WTC11 (cell line): ENCODE results near the gene PSMD6. TPM values are rescaled to one million over a fixed set of nuclear protein-coding genes. Genes with fewer than 3 reads are reported as not detected.

ENCODE experiments used
- ATAC-seq: fragments of 200-7000 bp; cut with Tn5 transposase; 2 replicates; pipeline ENCODE4 v1.10.0; 2021; ENCODE audit warnings: mild to moderate bottlenecking, moderate library complexity
- CTCF ChIA-PET: fragments of 300-600 bp; sonication (Branson Sonifier 250); formaldehyde crosslinking; loops from one replicate; lab custom pipeline; 2021; ENCODE audit warnings: antibody characterized with exemption; lab: Charles Lee
- POLR2A ChIA-PET: fragments of 350-600 bp; sonication (Branson Sonifier 250); formaldehyde crosslinking; loops from one replicate; lab custom pipeline; 2021; ENCODE audit warnings: antibody characterized with exemption; lab: Charles Lee
- DNase-seq: peaks from one replicate; pipeline ENCODE4 v3.0.0; 2021; ENCODE audit warnings: low spot score
- H3K27ac Mint-ChIP-seq: 2 replicates; pipeline ENCODE4 v1.8.0; 2021; ENCODE audit warnings: mixed read lengths
- H3K27me3 Mint-ChIP-seq: 2 replicates; pipeline ENCODE4 v1.8.0; 2021; ENCODE audit warnings: low read depth, mild to moderate bottlenecking, moderate library complexity, mixed read lengths
- H3K36me3 Mint-ChIP-seq: 2 replicates; pipeline ENCODE4 v1.8.0; 2021; ENCODE audit warnings: mixed read lengths
- H3K4me1 Mint-ChIP-seq: 2 replicates; pipeline ENCODE4 v1.8.0; 2022; ENCODE audit warnings: mixed read lengths
- H3K4me3 Mint-ChIP-seq: 2 replicates; pipeline ENCODE4 v1.8.0; 2021; ENCODE audit warnings: mild to moderate bottlenecking, moderate library complexity, mixed read lengths
- H3K9me3 Mint-ChIP-seq: 2 replicates; pipeline ENCODE4 v1.8.0; 2021; ENCODE audit warnings: mixed read lengths
- ATF6 ChIP-seq: sonication (generic); formaldehyde crosslinking; IDR thresholded peaks from 2 replicates; pipeline ENCODE4 v1.8.1; 2023; ENCODE audit warnings: mild to moderate bottlenecking, missing genetic modification reagents
- CREB1 ChIP-seq: sonication (generic); formaldehyde crosslinking; IDR thresholded peaks from 2 replicates; pipeline ENCODE4 v1.8.0; 2023; ENCODE audit warnings: mild to moderate bottlenecking, missing genetic modification reagents
- FOXJ3 ChIP-seq: sonication (generic); formaldehyde crosslinking; IDR thresholded peaks from 2 replicates; pipeline ENCODE4 v1.9.0; 2021; ENCODE audit warnings: missing genetic modification reagents, mild to moderate bottlenecking, borderline replicate concordance
- GABPB1 ChIP-seq: sonication (generic); formaldehyde crosslinking; IDR thresholded peaks from 2 replicates; pipeline ENCODE4 v1.8.1; 2023; ENCODE audit warnings: mild to moderate bottlenecking, missing genetic modification reagents
- IRF2 ChIP-seq: sonication (generic); formaldehyde crosslinking; IDR thresholded peaks from 2 replicates; pipeline ENCODE4 v1.8.0; 2022; ENCODE audit warnings: low read depth, missing genetic modification reagents, borderline replicate concordance
- JUN ChIP-seq: sonication (generic); formaldehyde crosslinking; IDR thresholded peaks from 2 replicates; pipeline ENCODE4 v1.8.0; 2023; ENCODE audit warnings: mild to moderate bottlenecking, missing genetic modification reagents
- KAT7 ChIP-seq: sonication (generic); formaldehyde crosslinking; IDR thresholded peaks from 2 replicates; pipeline ENCODE4 v1.8.1; 2023; ENCODE audit warnings: missing genetic modification reagents, mild to moderate bottlenecking, borderline replicate concordance
- MYBL2 ChIP-seq: sonication (generic); formaldehyde crosslinking; IDR thresholded peaks from 2 replicates; pipeline ENCODE4 v1.8.1; 2023; ENCODE audit warnings: mild to moderate bottlenecking, moderate library complexity, missing genetic modification reagents
- NFATC4 ChIP-seq: fragments of 250-450 bp; sonication (Bioruptor Pico); IDR thresholded peaks from 2 replicates; pipeline ENCODE4 v1.9.0; 2021; ENCODE audit warnings: mild to moderate bottlenecking
- PRDM15 ChIP-seq: sonication (generic); formaldehyde crosslinking; IDR thresholded peaks from 2 replicates; pipeline ENCODE4 v1.8.0; 2022; ENCODE audit warnings: missing genetic modification reagents
- PREB ChIP-seq: sonication (generic); formaldehyde crosslinking; IDR thresholded peaks from 2 replicates; pipeline ENCODE4 v1.8.1; 2022; ENCODE audit warnings: mild to moderate bottlenecking, missing genetic modification reagents, moderate library complexity, borderline replicate concordance
- RORB ChIP-seq: fragments of 250-450 bp; sonication (Bioruptor Pico); IDR thresholded peaks from 2 replicates; pipeline ENCODE4 v1.9.0; 2021; ENCODE audit warnings: mild to moderate bottlenecking
- TEAD1 ChIP-seq: sonication (generic); formaldehyde crosslinking; IDR thresholded peaks from 2 replicates; pipeline ENCODE4 v1.8.0; 2022; ENCODE audit warnings: mild to moderate bottlenecking, missing genetic modification reagents
- USF2 ChIP-seq: sonication (generic); formaldehyde crosslinking; IDR thresholded peaks from 2 replicates; pipeline ENCODE4 v1.8.1; 2023; ENCODE audit warnings: mild to moderate bottlenecking, missing genetic modification reagents, moderate library complexity
- ZNF121 ChIP-seq: sonication (generic); formaldehyde crosslinking; IDR thresholded peaks from 2 replicates; pipeline ENCODE4 v1.8.0; 2023; ENCODE audit warnings: missing genetic modification reagents
- ZNF232 ChIP-seq: sonication (generic); formaldehyde crosslinking; IDR thresholded peaks from 2 replicates; pipeline ENCODE4 v1.8.0; 2022; ENCODE audit warnings: mild to moderate bottlenecking, missing genetic modification reagents
- total RNA-seq: library from RNA; stranded (reverse); gene quantifications from 3 replicates; pipeline ENCODE4 v1.2.3, GENCODE V29; 2021
- TF ChIP-seq, protein P1 (sequence below): fragments of 250-450 bp; sonication (Bioruptor Pico); IDR thresholded peaks from 2 replicates; pipeline ENCODE4 v1.9.0; 2021; ENCODE audit warnings: moderate library complexity, mild to moderate bottlenecking, inconsistent platforms, borderline replicate concordance
- TF ChIP-seq, protein P2 (sequence below): sonication (generic); formaldehyde crosslinking; conservative IDR thresholded peaks from 2 replicates; pipeline ENCODE4 v1.8.1; 2023; ENCODE audit warnings: mild to moderate bottlenecking, low read depth, missing genetic modification reagents, moderate library complexity

The PSMD6 gene
- total RNA-seq, 1 experiment from 2014 or later = 105 TPM

DNA sequence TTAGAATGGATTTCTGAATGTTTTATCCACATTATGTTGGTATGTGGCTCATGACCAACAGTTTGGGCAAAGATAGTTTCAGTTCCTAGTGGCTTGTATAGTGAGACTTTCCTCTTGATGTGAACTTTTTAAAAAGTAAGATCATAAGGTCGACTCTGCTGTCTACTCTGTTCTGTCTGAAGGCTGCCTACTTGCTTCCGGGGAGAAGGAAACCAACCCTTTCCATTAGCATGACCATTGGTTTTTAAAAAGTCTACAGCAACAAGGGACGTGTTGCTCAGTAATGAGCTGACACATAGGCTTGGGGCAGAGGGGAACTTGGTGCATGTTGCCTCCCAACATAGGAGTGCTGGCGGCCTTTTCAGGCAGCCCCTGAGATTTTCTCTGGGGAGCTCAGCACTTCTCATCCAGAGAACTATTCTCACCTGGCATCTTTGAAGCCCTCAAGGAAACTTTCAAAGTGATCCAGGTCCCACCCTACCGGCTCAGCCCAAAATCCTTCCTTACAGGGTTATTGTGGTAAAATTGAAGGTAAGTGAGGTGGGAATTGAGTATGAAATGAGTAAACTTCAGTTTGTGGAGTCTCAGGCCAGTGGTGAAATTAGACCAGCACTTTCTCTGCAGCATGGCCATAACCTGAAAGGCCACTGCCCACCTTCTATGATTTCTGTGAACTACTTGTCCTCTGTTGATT is 30.6 kb downstream of the PSMD6 start:
- Mint-ChIP-seq H3K4me3 (no peak overlapping the region), H3K4me1 (peaks cover 15% of the 10 kb centered on the region), H3K27me3 (no peaks in the 10 kb centered on the region), H3K9me3 (no peaks in the 10 kb centered on the region), H3K27ac (peak overlapping the region; percentile 4; the same call in 1 of the 2 replicates), H3K36me3 (peaks cover 57% of the 10 kb centered on the region)
- TF ChIP-seq USF2 = no peak
- no peak for TF ChIP-seq TEAD1 (CRISPR knock-in tag)
- no peak for TF ChIP-seq MYBL2
- no peak for TF ChIP-seq ZNF232 (CRISPR knock-in tag)
- no peak for TF ChIP-seq PREB
- TF ChIP-seq ZNF121 (CRISPR knock-in tag) = no peak
- TF ChIP-seq KAT7 (CRISPR knock-in tag) = no peak
- POLR2A ChIA-PET = no interaction called here
- CTCF ChIA-PET = interaction anchor here (0.9 to 6.0 kb wide), 12 partner anchors 10 to 174 kb away, joined by 3 to 36 read pairs (median 4); partner anchors contain the start of gene C3orf49
- ATAC-seq (no peak), DNase-seq (no peak)

- H3K27me3 Mint-ChIP-seq = no peaks in the 10 kb centered on the region
- no peak for TF ChIP-seq JUN (CRISPR knock-in tag)
- TF ChIP-seq, protein P1, sequence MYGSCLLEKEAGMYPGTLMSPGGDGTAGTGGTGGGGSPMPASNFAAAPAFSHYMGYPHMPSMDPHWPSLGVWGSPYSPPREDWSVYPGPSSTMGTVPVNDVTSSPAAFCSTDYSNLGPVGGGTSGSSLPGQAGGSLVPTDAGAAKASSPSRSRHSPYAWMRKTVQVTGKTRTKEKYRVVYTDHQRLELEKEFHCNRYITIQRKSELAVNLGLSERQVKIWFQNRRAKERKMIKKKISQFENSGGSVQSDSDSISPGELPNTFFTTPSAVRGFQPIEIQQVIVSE (CRISPR knock-in tag) = no peak
- TF ChIP-seq FOXJ3 (CRISPR knock-in tag) = no peak
- TF ChIP-seq ZNF121 (CRISPR knock-in tag) = no peak
- no peak for TF ChIP-seq NFATC4 (CRISPR knock-in tag)
- TF ChIP-seq KAT7 (CRISPR knock-in tag) = no peak
- no peak for TF ChIP-seq PRDM15
- TF ChIP-seq, protein P2, sequence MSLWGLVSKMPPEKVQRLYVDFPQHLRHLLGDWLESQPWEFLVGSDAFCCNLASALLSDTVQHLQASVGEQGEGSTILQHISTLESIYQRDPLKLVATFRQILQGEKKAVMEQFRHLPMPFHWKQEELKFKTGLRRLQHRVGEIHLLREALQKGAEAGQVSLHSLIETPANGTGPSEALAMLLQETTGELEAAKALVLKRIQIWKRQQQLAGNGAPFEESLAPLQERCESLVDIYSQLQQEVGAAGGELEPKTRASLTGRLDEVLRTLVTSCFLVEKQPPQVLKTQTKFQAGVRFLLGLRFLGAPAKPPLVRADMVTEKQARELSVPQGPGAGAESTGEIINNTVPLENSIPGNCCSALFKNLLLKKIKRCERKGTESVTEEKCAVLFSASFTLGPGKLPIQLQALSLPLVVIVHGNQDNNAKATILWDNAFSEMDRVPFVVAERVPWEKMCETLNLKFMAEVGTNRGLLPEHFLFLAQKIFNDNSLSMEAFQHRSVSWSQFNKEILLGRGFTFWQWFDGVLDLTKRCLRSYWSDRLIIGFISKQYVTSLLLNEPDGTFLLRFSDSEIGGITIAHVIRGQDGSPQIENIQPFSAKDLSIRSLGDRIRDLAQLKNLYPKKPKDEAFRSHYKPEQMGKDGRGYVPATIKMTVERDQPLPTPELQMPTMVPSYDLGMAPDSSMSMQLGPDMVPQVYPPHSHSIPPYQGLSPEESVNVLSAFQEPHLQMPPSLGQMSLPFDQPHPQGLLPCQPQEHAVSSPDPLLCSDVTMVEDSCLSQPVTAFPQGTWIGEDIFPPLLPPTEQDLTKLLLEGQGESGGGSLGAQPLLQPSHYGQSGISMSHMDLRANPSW (CRISPR knock-in tag) = no peak
- TF ChIP-seq CREB1 (CRISPR knock-in tag) = no peak
- no peak for TF ChIP-seq ATF6 (CRISPR knock-in tag)
- TF ChIP-seq RORB (CRISPR knock-in tag) = no peak
- no peak for TF ChIP-seq IRF2 (CRISPR knock-in tag)
- no peak for TF ChIP-seq GABPB1 (CRISPR knock-in tag)
- TF ChIP-seq, all 79 proteins: peak for 0
- DNase-seq (no peak), ATAC-seq (no peak)
- ChIA-PET POLR2A (interaction anchor here (0.6 kb wide), 1 partner anchor 147 kb away, joined by 3 read pairs; no protein-coding TSS in a partner anchor), CTCF (interaction anchor here (6.0 kb wide), 1 partner anchor 30 kb away, joined by 36 read pairs; no protein-coding TSS in a partner anchor)
- Mint-ChIP-seq H3K4me3 (no peak overlapping the region), H3K36me3 (peaks cover 56% of the 10 kb centered on the region), H3K9me3 (no peaks in the 10 kb centered on the region), H3K4me1 (peaks cover 15% of the 10 kb centered on the region), H3K27ac (no peak overlapping the region)
These were observed 31.6 kb downstream of the PSMD6 start for GRCh38 chr3:63991666-63992065.
